ENCODE measurements around the gene SLC12A4.

Gene SLC12A4

DNA sequence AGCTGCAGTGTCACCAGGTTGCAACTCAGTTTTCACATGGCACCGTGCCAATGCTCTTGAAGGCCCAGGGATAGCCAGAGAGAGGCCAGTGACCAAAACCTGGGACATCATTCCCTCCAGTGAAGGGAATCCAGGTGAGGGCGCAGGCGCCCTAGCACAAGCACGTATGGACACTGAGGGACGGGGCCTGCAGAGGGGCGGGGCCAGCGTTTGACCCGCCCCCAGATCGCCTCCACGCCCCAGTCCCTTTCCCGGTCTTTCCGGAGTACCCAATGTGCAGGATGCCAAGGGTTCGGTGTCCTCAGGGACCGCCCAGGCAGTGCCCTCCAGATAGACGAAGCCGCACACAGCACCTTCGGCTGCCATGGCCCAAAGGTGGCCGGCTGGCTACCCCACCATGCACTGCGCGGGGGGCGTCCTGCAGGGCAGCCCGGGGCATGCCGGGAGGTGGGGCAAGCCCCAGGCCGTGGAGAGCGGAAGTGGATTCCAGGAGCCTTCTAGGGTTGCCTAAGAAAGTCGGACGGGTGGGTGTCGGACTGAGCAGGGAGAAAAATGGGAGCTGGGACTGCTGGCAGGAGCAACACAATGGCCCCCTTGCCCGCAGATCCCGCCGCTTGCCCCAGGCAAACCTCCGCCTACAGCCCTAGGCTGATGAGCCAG lies 4.6 kb downstream of the SLC12A4 start:
- no peak for DNase-seq (ENCODE audit: low read depth, low spot score)

DNA sequence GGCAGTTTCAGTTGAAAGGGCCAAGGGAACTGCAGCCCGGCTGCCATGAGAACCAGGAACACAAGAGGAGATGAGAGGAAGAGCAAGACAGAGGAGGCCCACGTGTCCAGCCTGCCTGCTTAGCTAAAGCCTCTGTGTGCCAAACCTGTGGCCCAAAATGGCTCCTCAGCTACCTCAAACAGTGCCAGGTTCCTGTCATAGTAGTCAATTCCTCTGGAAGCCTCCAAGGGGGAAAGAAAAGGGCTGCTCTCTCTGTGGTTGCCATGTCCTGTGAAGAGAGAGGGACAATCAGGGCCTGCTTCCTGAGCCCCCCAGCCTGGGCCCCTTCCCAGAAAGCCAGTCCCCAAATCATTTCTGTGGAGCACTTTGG lies 5.2 kb downstream of the SLC12A4 start:
- DNase-seq (ENCODE audit: low read depth, low spot score) = no peak

GRCh38 chr16:67962135-67962534 lies 6.3 kb downstream of the SLC12A4 start:
- DNase-seq (ENCODE audit: low read depth, low spot score) = no peak

- no peak for DNase-seq (ENCODE audit: low read depth, low spot score)
Measured at GRCh38 chr16:67961551-67961957, 6.9 kb downstream of the SLC12A4 start.

DNA sequence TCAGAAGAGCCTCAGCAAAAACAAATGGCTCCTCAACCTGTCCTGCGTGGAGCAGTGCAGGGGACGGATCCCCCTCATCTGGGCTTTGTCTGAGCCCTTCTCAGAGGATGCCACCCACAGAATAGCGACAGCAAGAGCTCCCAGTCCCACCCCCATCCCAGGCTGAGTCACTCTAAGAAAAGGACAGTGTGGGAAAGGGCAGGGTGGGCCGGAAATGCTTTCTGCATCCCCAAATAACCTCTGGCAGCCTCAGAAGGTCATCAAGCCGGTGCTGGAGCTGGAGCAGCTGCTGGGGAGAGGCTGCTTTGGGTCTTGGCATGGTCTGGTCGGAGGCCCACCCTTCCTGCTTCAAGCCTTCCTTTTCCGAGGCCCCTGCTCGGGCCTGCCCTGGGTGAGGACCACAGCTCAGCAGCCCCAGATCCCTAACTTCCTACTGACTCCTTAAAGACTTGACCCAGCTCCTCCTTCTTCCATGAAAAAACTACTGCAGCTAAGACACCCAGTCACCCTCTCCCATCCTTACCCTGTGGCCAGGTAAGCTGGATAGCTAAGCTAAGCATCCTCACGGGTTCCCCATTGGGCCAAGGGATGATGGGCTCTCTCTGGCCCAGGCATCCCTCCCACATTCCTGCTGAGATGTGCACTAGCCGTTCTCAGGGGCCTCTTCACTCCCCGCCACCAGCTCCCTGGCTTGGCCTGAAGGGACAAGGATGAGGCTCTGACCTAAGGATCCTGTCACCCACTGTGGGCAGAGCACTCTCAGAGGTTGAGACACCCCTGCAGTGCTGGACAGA lies 8.7 kb downstream of the SLC12A4 start:
- no peak for DNase-seq (ENCODE audit: low read depth, low spot score)

- no peak for DNase-seq (ENCODE audit: low read depth, low spot score)
Measured at GRCh38 chr16:67957622-67958021, 10.8 kb downstream of the SLC12A4 start.

DNA sequence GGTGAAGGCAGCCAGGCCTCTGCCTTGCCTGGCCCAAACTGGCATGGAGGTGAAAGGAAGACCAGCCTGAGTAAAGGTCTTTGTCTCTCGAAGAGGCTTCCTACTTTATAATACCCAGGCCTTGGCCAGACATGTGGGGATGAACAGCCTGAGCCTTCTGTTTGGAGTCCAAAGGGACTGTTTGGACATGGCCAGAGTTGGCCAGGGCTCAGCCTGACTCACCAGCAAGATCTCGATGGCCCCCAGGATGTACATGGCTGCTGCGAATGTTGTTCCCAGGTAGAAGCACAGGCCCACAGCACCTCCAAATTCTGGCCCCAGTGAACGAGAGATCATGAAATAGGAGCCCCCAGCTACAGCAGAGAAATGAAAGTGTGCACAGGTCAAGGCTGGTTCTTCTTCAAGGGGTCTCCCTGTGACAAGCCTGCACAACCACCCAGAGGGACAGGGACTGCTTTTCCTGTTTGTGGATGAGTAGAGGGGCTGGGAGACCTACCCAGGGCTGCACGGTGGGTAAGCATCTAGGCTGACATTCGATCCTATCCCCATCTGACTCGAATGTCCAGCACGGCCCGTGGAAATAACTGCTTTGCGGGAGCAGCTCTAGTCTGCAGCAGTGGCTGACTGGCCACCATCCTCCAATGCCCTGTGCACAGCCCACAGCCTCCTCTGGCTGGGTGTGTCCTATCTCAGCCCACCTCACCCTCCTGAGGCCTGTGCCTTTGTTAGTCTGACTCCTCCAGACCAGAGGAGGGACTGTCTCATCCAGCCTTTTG lies 13.8 kb downstream of the SLC12A4 start:
- no peak for DNase-seq (ENCODE audit: low read depth, low spot score)

DNA sequence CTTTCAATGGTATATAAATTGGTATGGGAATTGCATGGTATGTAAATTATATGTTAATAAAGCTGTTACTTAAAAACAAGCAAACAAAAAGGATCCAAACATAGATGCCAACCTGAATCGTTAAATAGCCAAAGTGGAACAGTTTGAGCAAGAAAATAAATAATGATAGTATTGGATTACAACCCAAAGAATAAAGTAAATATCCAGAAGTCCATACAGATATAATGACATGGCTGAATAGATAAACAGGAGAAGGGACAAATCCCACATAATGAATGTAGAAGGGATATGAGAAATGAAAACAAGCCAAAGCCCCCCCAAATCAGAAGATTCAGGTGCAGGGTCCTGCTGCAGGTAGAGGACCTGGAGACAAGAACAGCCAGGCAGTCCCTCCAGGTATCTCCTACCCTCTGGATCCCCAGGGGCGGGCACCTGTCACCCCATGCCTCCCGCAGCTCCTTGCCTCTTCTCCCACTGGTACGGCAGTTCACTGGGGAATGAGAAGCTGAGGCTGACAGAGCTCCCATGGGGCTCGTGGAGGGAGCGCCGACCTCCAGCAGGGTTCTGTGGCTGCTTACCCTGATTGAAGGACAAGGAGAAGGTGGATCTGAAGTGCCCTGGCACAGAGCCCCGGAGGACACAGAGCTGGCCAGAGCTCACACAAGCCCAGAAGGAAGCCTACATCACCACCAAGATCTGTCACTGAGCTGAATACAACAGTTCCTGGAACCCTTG lies 14.6 kb downstream of the SLC12A4 start:
- no peak for DNase-seq (ENCODE audit: low read depth, low spot score)

GRCh38 chr16:67951485-67951884 lies 17.0 kb downstream of the SLC12A4 start:
- no peak for DNase-seq (ENCODE audit: low read depth, low spot score)

DNA sequence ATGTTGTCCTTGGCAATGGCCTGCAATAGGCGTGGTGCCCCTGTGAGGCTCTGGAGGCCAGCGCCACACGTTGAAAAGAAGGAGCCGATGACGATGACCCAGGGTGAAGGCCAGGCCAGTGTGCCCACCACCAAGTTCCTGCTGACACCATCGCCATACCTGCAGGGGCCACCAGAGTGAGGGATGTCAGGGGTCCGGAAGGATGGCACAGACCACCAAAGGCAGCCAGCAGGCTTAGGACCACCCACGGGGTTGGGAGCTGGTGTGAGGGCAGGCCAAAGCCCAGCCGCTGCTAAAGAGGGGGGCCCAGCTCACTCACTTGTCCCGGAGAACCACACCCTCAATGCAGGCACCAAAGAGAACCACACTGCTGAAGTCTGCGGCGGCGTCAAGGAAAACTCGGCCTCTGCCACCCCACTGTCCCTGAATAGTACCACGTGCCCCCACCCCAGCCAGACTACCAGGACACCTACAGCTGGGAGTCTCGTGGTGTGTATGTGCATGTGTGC lies 18.0 kb downstream of the SLC12A4 start:
- DNase-seq (ENCODE audit: low read depth, low spot score) = no peak

DNA sequence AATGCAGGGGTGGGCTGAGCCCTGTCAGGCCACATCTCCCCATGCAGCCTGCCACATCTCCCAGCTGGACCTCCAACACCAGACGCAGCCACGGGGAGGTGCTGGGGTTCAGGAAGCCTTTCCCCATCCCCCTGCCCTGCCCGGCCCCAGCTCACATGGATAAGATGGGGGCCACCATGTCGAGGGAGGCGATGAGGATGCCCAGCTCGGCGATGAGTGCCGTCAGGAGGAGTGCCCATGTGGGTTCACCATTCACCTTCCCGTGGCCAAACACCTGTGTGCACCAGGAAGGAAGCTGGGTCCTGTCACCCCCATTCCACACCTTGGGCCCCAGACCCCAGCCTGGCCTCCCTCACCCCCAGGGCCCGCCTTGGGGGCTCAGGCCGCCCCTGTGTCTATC lies 18.8 kb downstream of the SLC12A4 start:
- no peak for DNase-seq (ENCODE audit: low read depth, low spot score)

DNA sequence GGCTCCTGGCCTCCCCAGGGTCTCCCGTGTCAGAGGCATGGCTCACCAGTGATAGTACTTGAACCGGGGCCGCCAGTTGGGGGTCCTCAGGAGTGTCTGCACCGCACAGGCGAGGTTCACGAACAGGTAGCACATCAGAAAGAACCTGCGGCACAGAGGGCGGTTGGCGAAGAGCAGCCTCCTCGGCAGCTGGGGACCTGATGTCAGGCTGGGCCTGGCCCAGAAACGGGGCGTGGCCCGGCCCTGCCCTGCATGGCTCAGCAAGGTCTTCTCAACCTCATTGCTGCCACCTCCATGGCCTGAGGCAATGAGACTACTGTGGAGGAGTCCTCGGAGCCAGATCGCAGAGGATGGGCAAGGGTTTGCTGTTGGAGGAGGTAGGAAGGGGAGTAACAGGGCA lies 20.4 kb downstream of the SLC12A4 start:
- no peak for DNase-seq (ENCODE audit: low read depth, low spot score)

GRCh38 chr16:67946966-67947558 lies 21.4 kb downstream of the SLC12A4 start:
- no peak for DNase-seq (ENCODE audit: low read depth, low spot score)

GRCh38 chr16:67946128-67946569 lies 22.3 kb downstream of the SLC12A4 start:
- no peak for DNase-seq (ENCODE audit: low read depth, low spot score)

GRCh38 chr16:67945392-67945933 lies 23.0 kb downstream of the SLC12A4 start:
- no peak for DNase-seq (ENCODE audit: low read depth, low spot score)

- DNase-seq (ENCODE audit: low read depth, low spot score) = no peak
Measured at GRCh38 chr16:67944690-67945391, 23.6 kb downstream of the SLC12A4 start.

DNA sequence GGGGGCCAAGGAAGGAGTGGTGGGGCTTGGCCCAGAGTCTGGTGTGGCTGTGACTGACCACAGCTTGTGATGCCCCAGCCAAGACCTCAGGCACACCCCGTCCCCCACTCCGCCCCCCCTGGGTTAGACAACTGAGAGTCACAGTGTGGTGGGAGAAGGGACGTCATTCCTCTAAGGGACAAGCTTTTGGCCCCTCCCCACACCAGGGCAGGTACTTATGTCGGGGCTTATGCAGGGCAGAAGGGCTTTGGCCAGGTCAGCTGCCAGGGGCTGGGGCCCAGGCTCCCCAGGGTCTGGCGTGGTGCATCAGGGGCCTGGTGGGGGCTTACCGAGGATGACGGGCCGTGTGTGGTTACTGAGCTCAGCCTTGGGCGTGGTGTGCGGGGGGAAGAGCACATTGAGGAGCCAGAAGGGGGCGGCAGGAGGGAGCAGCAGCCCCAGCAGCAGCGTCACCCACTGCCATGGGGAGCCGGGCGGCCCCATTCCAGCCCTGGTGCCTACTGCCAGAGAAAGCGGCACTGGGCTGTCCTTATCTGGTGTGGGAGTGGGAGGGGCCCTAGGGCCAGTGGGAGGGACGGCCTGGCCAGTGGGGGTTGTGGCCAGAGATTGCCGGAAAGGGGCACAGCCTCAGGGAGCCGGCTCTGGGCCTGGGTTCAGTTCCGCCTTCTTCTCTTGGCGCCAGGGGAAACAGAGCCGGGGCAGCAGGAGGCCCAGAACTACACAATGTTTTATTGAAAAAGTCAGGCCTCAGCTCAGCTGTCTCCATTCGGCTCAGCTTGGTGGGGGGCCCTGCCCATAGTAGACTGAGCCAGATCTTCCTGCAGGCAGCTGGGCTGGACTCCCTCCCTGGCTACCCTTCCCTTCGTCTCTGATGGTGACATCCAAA lies 24.6 kb downstream of the SLC12A4 start, which contains the start of gene LCAT:
Gene LCAT, minus strand, starts transcription at position 502 of the 886 bp plus-strand sequence. Its CDS starts 19 bp downstream, at position 483.
- DNase-seq (ENCODE audit: low read depth, low spot score) = no peak

GRCh38 chr16:67943256-67943618 lies 25.2 kb downstream of the SLC12A4 start:
- DNase-seq (ENCODE audit: low read depth, low spot score) = no peak
